ENCODE results near the gene ZPR1. TPM values are rescaled to one million over a fixed set of nuclear protein-coding genes. Genes with fewer than 3 reads are reported as not detected.

Gene ZPR1
- total RNA-seq, 1 experiment from 2014 or later, result 29.6 TPM

- Histone ChIP-seq H3K4me1 (replicated peaks; ENCODE audit: insufficient read depth) (peaks cover 8% of the 10 kb centered on the region; the same call in 1 of the 2 replicates), H3K36me3 (ENCODE audit: low read depth) (no peaks in the 10 kb centered on the region), H4K20me1 (ENCODE audit: insufficient read depth) (no peaks in the 10 kb centered on the region), H3K4me3 (no peak overlapping the region), H3K9me2 (ENCODE audit: insufficient read depth) (no peaks in the 10 kb centered on the region), H3K4me2 (no peak overlapping the region), H3K27ac (no peak overlapping the region), H3K9me3 (ENCODE audit: insufficient read depth, low read depth) (no peaks in the 10 kb centered on the region), H2AFZ (no peak overlapping the region), H3F3A (ENCODE audit: insufficient read depth, low read depth) (no peaks in the 10 kb centered on the region), H3K27me3 (ENCODE audit: insufficient read depth, low read depth) (no peaks in the 10 kb centered on the region), H3K79me2 (ENCODE audit: low read depth) (no peaks in the 10 kb centered on the region)
- CTCF ChIA-PET, result no interaction called here
- TF ChIP-seq, protein P1, sequence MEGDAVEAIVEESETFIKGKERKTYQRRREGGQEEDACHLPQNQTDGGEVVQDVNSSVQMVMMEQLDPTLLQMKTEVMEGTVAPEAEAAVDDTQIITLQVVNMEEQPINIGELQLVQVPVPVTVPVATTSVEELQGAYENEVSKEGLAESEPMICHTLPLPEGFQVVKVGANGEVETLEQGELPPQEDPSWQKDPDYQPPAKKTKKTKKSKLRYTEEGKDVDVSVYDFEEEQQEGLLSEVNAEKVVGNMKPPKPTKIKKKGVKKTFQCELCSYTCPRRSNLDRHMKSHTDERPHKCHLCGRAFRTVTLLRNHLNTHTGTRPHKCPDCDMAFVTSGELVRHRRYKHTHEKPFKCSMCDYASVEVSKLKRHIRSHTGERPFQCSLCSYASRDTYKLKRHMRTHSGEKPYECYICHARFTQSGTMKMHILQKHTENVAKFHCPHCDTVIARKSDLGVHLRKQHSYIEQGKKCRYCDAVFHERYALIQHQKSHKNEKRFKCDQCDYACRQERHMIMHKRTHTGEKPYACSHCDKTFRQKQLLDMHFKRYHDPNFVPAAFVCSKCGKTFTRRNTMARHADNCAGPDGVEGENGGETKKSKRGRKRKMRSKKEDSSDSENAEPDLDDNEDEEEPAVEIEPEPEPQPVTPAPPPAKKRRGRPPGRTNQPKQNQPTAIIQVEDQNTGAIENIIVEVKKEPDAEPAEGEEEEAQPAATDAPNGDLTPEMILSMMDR (conservative IDR thresholded peaks at IDR 0.05), result no peak
- TF ChIP-seq EZH2 (IDR thresholded peaks at IDR 0.05; ENCODE audit: low read depth), result no peak
- BruUV-seq (replicated peaks), result no TSS peak
- POLR2A ChIA-PET (ENCODE audit: unreplicated experiment), result interaction anchor here (0.6 kb wide), 2 partner anchors 8 to 638 kb away, joined by 6 to 7 read pairs; partner anchors contain the start of gene APOA1
- intact Hi-C loops (cut with micrococcal nuclease; ENCODE audit: unreplicated experiment), result no loop called here
- no peak for DNase-seq
Measured at GRCh38 chr11:116828632-116829524, 41.1 kb upstream of the ZPR1 start.

GRCh38 chr11:116827461-116827860 lies 39.6 kb upstream of the ZPR1 start:
- H4K20me1 ChIP-seq (ENCODE audit: insufficient read depth), result no peaks in the 10 kb centered on the region
- no peak for DNase-seq
- intact Hi-C loops (cut with micrococcal nuclease; ENCODE audit: unreplicated experiment), result no loop called here
- CTCF ChIA-PET, result no interaction called here
- no peak overlapping the region for H3K4me3 ChIP-seq
- H3K9me3 ChIP-seq (ENCODE audit: insufficient read depth, low read depth), result no peaks in the 10 kb centered on the region
- H2AFZ ChIP-seq, result no peak overlapping the region
- POLR2A ChIA-PET (ENCODE audit: unreplicated experiment), result no interaction called here
- peaks cover 7% of the 10 kb centered on the region; the same call in 1 of the 2 replicates for H3K4me1 ChIP-seq (replicated peaks; ENCODE audit: insufficient read depth)
- no peaks in the 10 kb centered on the region for H3K27me3 ChIP-seq (ENCODE audit: insufficient read depth, low read depth)
- no peaks in the 10 kb centered on the region for H3K36me3 ChIP-seq (ENCODE audit: low read depth)
- H3K79me2 ChIP-seq (ENCODE audit: low read depth), result no peaks in the 10 kb centered on the region
- no peaks in the 10 kb centered on the region for H3F3A ChIP-seq (ENCODE audit: insufficient read depth, low read depth)
- H3K27ac ChIP-seq, result no peak overlapping the region
- TF ChIP-seq EZH2 (IDR thresholded peaks at IDR 0.05; ENCODE audit: low read depth), result no peak
- TF ChIP-seq, protein P1 (conservative IDR thresholded peaks at IDR 0.05), result no peak
- BruUV-seq (replicated peaks), result no TSS peak
- H3K4me2 ChIP-seq, result no peak overlapping the region
- H3K9me2 ChIP-seq (ENCODE audit: insufficient read depth), result no peaks in the 10 kb centered on the region

- ChIA-PET CTCF (no interaction called here), POLR2A (ENCODE audit: unreplicated experiment) (no interaction called here)
- DNase-seq, result no peak
- Histone ChIP-seq H3K4me2 (no peak overlapping the region), H3K9me3 (ENCODE audit: insufficient read depth, low read depth) (no peaks in the 10 kb centered on the region), H3K36me3 (ENCODE audit: low read depth) (no peaks in the 10 kb centered on the region), H4K20me1 (ENCODE audit: insufficient read depth) (no peaks in the 10 kb centered on the region), H3K27me3 (ENCODE audit: insufficient read depth, low read depth) (no peaks in the 10 kb centered on the region), H3K4me1 (replicated peaks; ENCODE audit: insufficient read depth) (peaks cover 1% of the 10 kb centered on the region; the same call in 1 of the 2 replicates), H3K4me3 (no peak overlapping the region), H3F3A (ENCODE audit: insufficient read depth, low read depth) (no peaks in the 10 kb centered on the region), H3K79me2 (ENCODE audit: low read depth) (no peaks in the 10 kb centered on the region), H3K27ac (no peak overlapping the region), H2AFZ (no peak overlapping the region), H3K9me2 (ENCODE audit: insufficient read depth) (no peaks in the 10 kb centered on the region)
- no TSS peak for BruUV-seq (replicated peaks)
- TF ChIP-seq, protein P1 (conservative IDR thresholded peaks at IDR 0.05), result no peak
- intact Hi-C loops (cut with micrococcal nuclease; ENCODE audit: unreplicated experiment), result no loop called here
Measured at GRCh38 chr11:116826751-116827431, 39.1 kb upstream of the ZPR1 start.

Measured in PC-9 (cell line).